ENCODE measurements around the gene ANGPTL1.

GRCh38 chr1:178901482-178902125 lies 30.7 kb upstream of the ANGPTL1 start:
- TF ChIP-seq CTCF (conservative IDR thresholded peaks at IDR 0.05; ENCODE audit: low read length) (no peak), EZH2phosphoT487 (IDR thresholded peaks at IDR 0.05; ENCODE audit: borderline replicate concordance) (no peak)
